ENCODE data around the gene COLEC12.
"Not testable (repeated sequence)": the region's sequence is repeated elsewhere in the genome, so short reads cannot be mapped to it uniquely, and the experiment has no call there.

The COLEC12 gene

GRCh38 chr18:321865-322467, 178.5 kb downstream of the COLEC12 start:
- no peak overlapping the region for H3K4me3 Mint-ChIP-seq
- peaks cover 8% of the 10 kb centered on the region for H3K4me1 Mint-ChIP-seq (ENCODE audit: low read depth)
- no peak overlapping the region for H3K27ac Mint-ChIP-seq
- H3K27me3 Mint-ChIP-seq (ENCODE audit: low read depth), result peaks cover 4% of the 10 kb centered on the region
- H3K36me3 Mint-ChIP-seq (ENCODE audit: low read depth), result no peaks in the 10 kb centered on the region
- no peaks in the 10 kb centered on the region for H3K9me3 Mint-ChIP-seq

- Mint-ChIP-seq H3K9me3 (no peaks in the 10 kb centered on the region), H3K36me3 (ENCODE audit: low read depth) (no peaks in the 10 kb centered on the region), H3K4me3 (no peak overlapping the region), H3K4me1 (ENCODE audit: low read depth) (peaks cover 8% of the 10 kb centered on the region), H3K27me3 (ENCODE audit: low read depth) (peaks cover 4% of the 10 kb centered on the region), H3K27ac (no peak overlapping the region)
Measured at GRCh38 chr18:320155-320554, 180.3 kb downstream of the COLEC12 start.

- H3K9me3 Mint-ChIP-seq, result no peaks in the 10 kb centered on the region
- no peaks in the 10 kb centered on the region for H3K36me3 Mint-ChIP-seq (ENCODE audit: low read depth)
- H3K27ac Mint-ChIP-seq, result no peak overlapping the region
Measured at GRCh38 chr18:319720-320119, 180.8 kb downstream of the COLEC12 start.

GRCh38 chr18:318791-319291, 181.7 kb downstream of the COLEC12 start:
- Mint-ChIP-seq H3K4me1 (ENCODE audit: low read depth) (peaks cover 8% of the 10 kb centered on the region), H3K27ac (no peak overlapping the region)

More at GRCh38 chr18:319720-320119, 180.8 kb downstream of the COLEC12 start:
- Mint-ChIP-seq H3K27me3 (ENCODE audit: low read depth) (peaks cover 4% of the 10 kb centered on the region), H3K4me1 (ENCODE audit: low read depth) (peaks cover 8% of the 10 kb centered on the region), H3K4me3 (no peak overlapping the region)

GRCh38 chr18:317618-318017, 182.9 kb downstream of the COLEC12 start:
- H3K27me3 Mint-ChIP-seq (ENCODE audit: low read depth), result peaks cover 4% of the 10 kb centered on the region
- peaks cover 7% of the 10 kb centered on the region for H3K4me1 Mint-ChIP-seq (ENCODE audit: low read depth)
- no peaks in the 10 kb centered on the region for H3K36me3 Mint-ChIP-seq (ENCODE audit: low read depth)
- H3K27ac Mint-ChIP-seq, result no peak overlapping the region
- no peaks in the 10 kb centered on the region for H3K9me3 Mint-ChIP-seq
- H3K4me3 Mint-ChIP-seq, result no peak overlapping the region

More at GRCh38 chr18:318791-319291, 181.7 kb downstream of the COLEC12 start:
- Mint-ChIP-seq H3K4me3 (no peak overlapping the region), H3K27me3 (ENCODE audit: low read depth) (peaks cover 4% of the 10 kb centered on the region), H3K9me3 (no peaks in the 10 kb centered on the region), H3K36me3 (ENCODE audit: low read depth) (no peaks in the 10 kb centered on the region)

- no peaks in the 10 kb centered on the region for H3K9me3 Mint-ChIP-seq
- H3K27me3 Mint-ChIP-seq (ENCODE audit: low read depth), result peaks cover 4% of the 10 kb centered on the region
- H3K4me3 Mint-ChIP-seq, result no peak overlapping the region
- no peaks in the 10 kb centered on the region for H3K4me1 Mint-ChIP-seq (ENCODE audit: low read depth)
- no peak overlapping the region for H3K27ac Mint-ChIP-seq
- H3K36me3 Mint-ChIP-seq (ENCODE audit: low read depth), result no peaks in the 10 kb centered on the region
Measured at GRCh38 chr18:316393-316792, 184.1 kb downstream of the COLEC12 start.

GRCh38 chr18:313931-314330, 186.6 kb downstream of the COLEC12 start:
- H3K36me3 Mint-ChIP-seq (ENCODE audit: low read depth), result no peaks in the 10 kb centered on the region
- H3K27ac Mint-ChIP-seq, result no peak overlapping the region
- H3K4me3 Mint-ChIP-seq, result no peak overlapping the region
- H3K4me1 Mint-ChIP-seq (ENCODE audit: low read depth), result no peaks in the 10 kb centered on the region
- H3K9me3 Mint-ChIP-seq, result no peaks in the 10 kb centered on the region
- H3K27me3 Mint-ChIP-seq (ENCODE audit: low read depth), result no peaks in the 10 kb centered on the region

- Mint-ChIP-seq H3K4me3 (no peak overlapping the region), H3K4me1 (ENCODE audit: low read depth) (no peaks in the 10 kb centered on the region), H3K27ac (no peak overlapping the region), H3K36me3 (ENCODE audit: low read depth) (no peaks in the 10 kb centered on the region), H3K9me3 (no peaks in the 10 kb centered on the region), H3K27me3 (ENCODE audit: low read depth) (no peaks in the 10 kb centered on the region)
Measured at GRCh38 chr18:312415-312814, 188.1 kb downstream of the COLEC12 start.

- Mint-ChIP-seq H3K9me3 (no peaks in the 10 kb centered on the region), H3K27me3 (ENCODE audit: low read depth) (peaks cover 4% of the 10 kb centered on the region), H3K27ac (no peak overlapping the region), H3K36me3 (ENCODE audit: low read depth) (no peaks in the 10 kb centered on the region), H3K4me3 (no peak overlapping the region), H3K4me1 (ENCODE audit: low read depth) (no peaks in the 10 kb centered on the region)
Measured at GRCh38 chr18:310042-310441, 190.5 kb downstream of the COLEC12 start.

- H3K9me3 Mint-ChIP-seq; H3K27ac Mint-ChIP-seq; H3K4me3 Mint-ChIP-seq; H3K36me3 Mint-ChIP-seq (ENCODE audit: low read depth); H3K27me3 Mint-ChIP-seq (ENCODE audit: low read depth); H3K4me1 Mint-ChIP-seq (ENCODE audit: low read depth): not testable (repeated sequence)
Measured at GRCh38 chr18:308086-308485, 192.4 kb downstream of the COLEC12 start.

GRCh38 chr18:306608-307255, 193.8 kb downstream of the COLEC12 start:
- Mint-ChIP-seq H3K9me3 (no peaks in the 10 kb centered on the region), H3K4me3 (no peak overlapping the region), H3K36me3 (ENCODE audit: low read depth) (no peaks in the 10 kb centered on the region), H3K4me1 (ENCODE audit: low read depth) (no peaks in the 10 kb centered on the region), H3K27ac (no peak overlapping the region), H3K27me3 (ENCODE audit: low read depth) (peaks cover 4% of the 10 kb centered on the region)

- H3K4me3 Mint-ChIP-seq, result no peak overlapping the region
- H3K27ac Mint-ChIP-seq, result no peak overlapping the region
- H3K36me3 Mint-ChIP-seq (ENCODE audit: low read depth), result no peaks in the 10 kb centered on the region
- peaks cover 11% of the 10 kb centered on the region for H3K27me3 Mint-ChIP-seq (ENCODE audit: low read depth)
- no peaks in the 10 kb centered on the region for H3K9me3 Mint-ChIP-seq
- no peaks in the 10 kb centered on the region for H3K4me1 Mint-ChIP-seq (ENCODE audit: low read depth)
Measured at GRCh38 chr18:305003-305501, 195.4 kb downstream of the COLEC12 start.

GRCh38 chr18:303607-304006, 196.9 kb downstream of the COLEC12 start:
- H3K4me3 Mint-ChIP-seq, result no peak overlapping the region
- H3K27ac Mint-ChIP-seq, result no peak overlapping the region
- no peaks in the 10 kb centered on the region for H3K36me3 Mint-ChIP-seq (ENCODE audit: low read depth)
- no peaks in the 10 kb centered on the region for H3K9me3 Mint-ChIP-seq
- H3K4me1 Mint-ChIP-seq (ENCODE audit: low read depth), result no peaks in the 10 kb centered on the region
- peaks cover 11% of the 10 kb centered on the region for H3K27me3 Mint-ChIP-seq (ENCODE audit: low read depth)

- Mint-ChIP-seq H3K4me3 (no peak overlapping the region), H3K9me3 (no peaks in the 10 kb centered on the region), H3K27ac (no peak overlapping the region), H3K36me3 (ENCODE audit: low read depth) (no peaks in the 10 kb centered on the region), H3K27me3 (ENCODE audit: low read depth) (peaks cover 11% of the 10 kb centered on the region), H3K4me1 (ENCODE audit: low read depth) (no peaks in the 10 kb centered on the region)
Measured at GRCh38 chr18:303011-303410, 197.5 kb downstream of the COLEC12 start.

GRCh38 chr18:302097-302496, 198.4 kb downstream of the COLEC12 start:
- Mint-ChIP-seq H3K9me3 (no peaks in the 10 kb centered on the region), H3K36me3 (ENCODE audit: low read depth) (no peaks in the 10 kb centered on the region), H3K4me1 (ENCODE audit: low read depth) (no peaks in the 10 kb centered on the region), H3K27me3 (ENCODE audit: low read depth) (peaks cover 11% of the 10 kb centered on the region), H3K4me3 (no peak overlapping the region), H3K27ac (no peak overlapping the region)
